H1 (cell line): ENCODE data around the gene RAP1GDS1. TPM values are rescaled to one million over a fixed set of nuclear protein-coding genes. Genes with fewer than 3 reads are reported as not detected.

Experiments used
- BCL11A ChIP-seq, 2 experiments: IDR thresholded peaks; one replicate each; pipeline ENCODE4 v1.6.1; 2011; ENCODE audit warnings: low read depth in 2 of 2, low read length in 2 of 2, mild to moderate bottlenecking in 2 of 2
- KDM4A ChIP-seq: IDR thresholded peaks from one replicate; pipeline ENCODE4 v1.7.1; 2012; ENCODE audit warnings: low read depth, mild to moderate bottlenecking, moderate library complexity, low read length, inconsistent platforms; ENCODE audit not compliant: severe bottlenecking
- TCF12 ChIP-seq: IDR thresholded peaks from 2 replicates; pipeline ENCODE4 v1.6.1; 2011; ENCODE audit warnings: low read depth, mild to moderate bottlenecking, low read length
- polyA plus RNA-seq, 7 experiments: library from polyadenylated mRNA; depleted of rRNA in 3 of 7; stranded (reverse) in 5 of 7; unstranded in 2 of 7; fragments of >200 nt in 5 of 7; fragments of 200-250 nt in 2 of 7; gene quantifications; 1 replicate in 5 of 7; 2 replicates in 1 of 7; 4 replicates in 1 of 7; pipeline versions ENCODE4 v1.2.1 to v1.2.3, GENCODE V29; 2011 to 2013; ENCODE audit warnings: missing spikeins in 2 of 7, mixed read lengths in 2 of 7
- total RNA-seq: library from RNA; stranded (reverse); fragmentation: NEBNext Ultra II Directional; extraction: Animal tissue kit (Norgen Biotek cat#: 25700); gene quantifications from 2 replicates; pipeline ENCODE4 v1.2.1, GENCODE V29; 2021
- TF ChIP-seq, protein P1 (sequence below), 3 experiments: IDR thresholded peaks; 1 replicate in 2 of 3; 2 replicates in 1 of 3; pipeline versions ENCODE4 v1.5.1 to v1.6.1; 2011; ENCODE audit warnings: low read length in 3 of 3, mild to moderate bottlenecking in 3 of 3, inconsistent platforms in 2 of 3, low read depth in 1 of 3, moderate library complexity in 1 of 3; ENCODE audit not compliant: insufficient read depth in 1 of 3; ENCODE audit errors: control extremely low read depth in 1 of 3
- TF ChIP-seq, protein P2 (sequence below): IDR thresholded peaks from 2 replicates; pipeline ENCODE4 v1.6.1; 2012; ENCODE audit warnings: low read length, inconsistent platforms

Gene RAP1GDS1
- total and polyA plus RNA-seq, 2 of the 8 experiments (the other 6 are each of a cell fraction or from before 2014, with no cell fraction given): 12.8 to 31.9 TPM

DNA sequence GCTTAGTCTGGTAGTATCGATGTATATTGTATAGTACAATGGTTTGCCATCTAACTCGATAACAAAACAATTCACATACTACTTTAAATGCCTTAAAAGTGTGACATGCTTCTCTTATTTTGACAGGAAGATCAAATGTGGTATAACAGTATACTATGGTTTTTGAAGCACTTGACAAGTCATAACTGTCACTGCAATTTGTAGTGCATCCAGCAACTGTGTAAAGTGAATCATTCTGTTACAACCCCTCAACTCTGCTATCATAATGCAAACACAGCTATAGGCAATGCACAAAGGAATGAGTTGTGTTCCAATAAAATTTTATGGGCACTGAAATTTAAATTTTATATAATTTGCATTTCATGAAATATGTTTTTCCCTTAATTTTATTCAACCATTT, 14.0 kb downstream of the RAP1GDS1 start (continued):
- TF ChIP-seq TCF12 (no peak), KDM4A (no peak), BCL11A (IDR thresholded peaks at IDR 0.05; ENCODE audit: low read depth in 2 of 2, low read length in 2 of 2) (no peak)
- TF ChIP-seq, protein P1, sequence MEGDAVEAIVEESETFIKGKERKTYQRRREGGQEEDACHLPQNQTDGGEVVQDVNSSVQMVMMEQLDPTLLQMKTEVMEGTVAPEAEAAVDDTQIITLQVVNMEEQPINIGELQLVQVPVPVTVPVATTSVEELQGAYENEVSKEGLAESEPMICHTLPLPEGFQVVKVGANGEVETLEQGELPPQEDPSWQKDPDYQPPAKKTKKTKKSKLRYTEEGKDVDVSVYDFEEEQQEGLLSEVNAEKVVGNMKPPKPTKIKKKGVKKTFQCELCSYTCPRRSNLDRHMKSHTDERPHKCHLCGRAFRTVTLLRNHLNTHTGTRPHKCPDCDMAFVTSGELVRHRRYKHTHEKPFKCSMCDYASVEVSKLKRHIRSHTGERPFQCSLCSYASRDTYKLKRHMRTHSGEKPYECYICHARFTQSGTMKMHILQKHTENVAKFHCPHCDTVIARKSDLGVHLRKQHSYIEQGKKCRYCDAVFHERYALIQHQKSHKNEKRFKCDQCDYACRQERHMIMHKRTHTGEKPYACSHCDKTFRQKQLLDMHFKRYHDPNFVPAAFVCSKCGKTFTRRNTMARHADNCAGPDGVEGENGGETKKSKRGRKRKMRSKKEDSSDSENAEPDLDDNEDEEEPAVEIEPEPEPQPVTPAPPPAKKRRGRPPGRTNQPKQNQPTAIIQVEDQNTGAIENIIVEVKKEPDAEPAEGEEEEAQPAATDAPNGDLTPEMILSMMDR (IDR thresholded peaks at IDR 0.05; ENCODE audit: control extremely low read depth in 1 of 3, insufficient read depth in 1 of 3, low read depth in 1 of 3, low read length in 3 of 3): no peak
- TF ChIP-seq, protein P2, sequence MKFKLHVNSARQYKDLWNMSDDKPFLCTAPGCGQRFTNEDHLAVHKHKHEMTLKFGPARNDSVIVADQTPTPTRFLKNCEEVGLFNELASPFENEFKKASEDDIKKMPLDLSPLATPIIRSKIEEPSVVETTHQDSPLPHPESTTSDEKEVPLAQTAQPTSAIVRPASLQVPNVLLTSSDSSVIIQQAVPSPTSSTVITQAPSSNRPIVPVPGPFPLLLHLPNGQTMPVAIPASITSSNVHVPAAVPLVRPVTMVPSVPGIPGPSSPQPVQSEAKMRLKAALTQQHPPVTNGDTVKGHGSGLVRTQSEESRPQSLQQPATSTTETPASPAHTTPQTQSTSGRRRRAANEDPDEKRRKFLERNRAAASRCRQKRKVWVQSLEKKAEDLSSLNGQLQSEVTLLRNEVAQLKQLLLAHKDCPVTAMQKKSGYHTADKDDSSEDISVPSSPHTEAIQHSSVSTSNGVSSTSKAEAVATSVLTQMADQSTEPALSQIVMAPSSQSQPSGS: no peak
